Astrocyte of the spinal cord (primary cell): Measurements from ENCODE around the gene MAPK8IP3.
"Not testable (repeated sequence)": the region's sequence is repeated elsewhere in the genome, so short reads cannot be mapped to it uniquely, and the experiment has no call there.

Experiments
- DNase-seq: peaks from one replicate; pipeline ENCODE4 v3.0.0; 2011; ENCODE audit warnings: low read depth, low spot score
- H3K4me3 ChIP-seq: 2 replicates; pipeline ENCODE4 v1.5.1; 2011; ENCODE audit warnings: low read depth, mild to moderate bottlenecking, low read length, moderate library complexity
- in situ Hi-C: cut with HindIII; loops from 2 replicates; pipeline ENCODE4 v1.10.0; 2017; ENCODE audit warnings: low sequenced_read_pairs
- TF ChIP-seq, protein P1 (sequence below): IDR thresholded peaks from 2 replicates; pipeline ENCODE4 v1.5.1; 2012; ENCODE audit warnings: low read depth, mild to moderate bottlenecking, low read length, inconsistent platforms

MAPK8IP3 gene

DNA sequence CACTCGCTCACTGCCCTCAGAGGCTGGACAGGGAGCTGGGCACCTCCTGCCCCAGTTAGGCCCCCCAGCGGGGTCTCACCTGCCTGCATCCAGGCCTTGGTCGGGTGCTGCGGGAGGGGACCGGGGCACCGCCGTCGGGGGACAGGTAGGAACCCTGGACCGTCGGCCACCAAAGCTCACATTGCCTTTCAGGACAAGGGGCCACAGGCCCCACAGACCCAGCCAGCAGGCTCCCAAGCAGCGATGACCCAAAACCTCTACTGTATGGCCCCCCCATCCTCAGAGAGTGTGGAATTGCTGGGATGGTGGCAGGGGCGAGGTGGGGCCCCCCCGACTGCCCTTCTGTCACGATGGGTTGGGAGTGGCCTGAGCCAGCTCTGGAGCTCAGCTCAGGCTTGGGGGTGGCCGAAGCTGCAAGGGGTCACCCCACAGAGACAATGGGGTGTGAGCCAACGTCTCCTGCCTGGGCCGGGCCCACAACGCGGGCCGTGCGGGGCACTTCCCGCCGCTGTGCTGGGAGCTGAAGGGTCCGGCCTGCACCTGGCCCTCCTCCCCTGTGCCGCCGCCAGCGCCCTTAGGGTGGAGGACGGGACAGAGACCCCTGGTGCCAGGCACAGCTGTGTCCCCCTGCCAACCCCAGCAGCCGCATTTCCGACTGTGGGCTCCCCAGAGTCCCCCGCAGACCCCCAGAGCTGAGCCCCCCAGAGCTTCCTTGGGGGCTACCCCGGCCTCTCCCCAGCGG is 87.0 kb downstream of the MAPK8IP3 start:
- TF ChIP-seq, protein P1, sequence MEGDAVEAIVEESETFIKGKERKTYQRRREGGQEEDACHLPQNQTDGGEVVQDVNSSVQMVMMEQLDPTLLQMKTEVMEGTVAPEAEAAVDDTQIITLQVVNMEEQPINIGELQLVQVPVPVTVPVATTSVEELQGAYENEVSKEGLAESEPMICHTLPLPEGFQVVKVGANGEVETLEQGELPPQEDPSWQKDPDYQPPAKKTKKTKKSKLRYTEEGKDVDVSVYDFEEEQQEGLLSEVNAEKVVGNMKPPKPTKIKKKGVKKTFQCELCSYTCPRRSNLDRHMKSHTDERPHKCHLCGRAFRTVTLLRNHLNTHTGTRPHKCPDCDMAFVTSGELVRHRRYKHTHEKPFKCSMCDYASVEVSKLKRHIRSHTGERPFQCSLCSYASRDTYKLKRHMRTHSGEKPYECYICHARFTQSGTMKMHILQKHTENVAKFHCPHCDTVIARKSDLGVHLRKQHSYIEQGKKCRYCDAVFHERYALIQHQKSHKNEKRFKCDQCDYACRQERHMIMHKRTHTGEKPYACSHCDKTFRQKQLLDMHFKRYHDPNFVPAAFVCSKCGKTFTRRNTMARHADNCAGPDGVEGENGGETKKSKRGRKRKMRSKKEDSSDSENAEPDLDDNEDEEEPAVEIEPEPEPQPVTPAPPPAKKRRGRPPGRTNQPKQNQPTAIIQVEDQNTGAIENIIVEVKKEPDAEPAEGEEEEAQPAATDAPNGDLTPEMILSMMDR, result no peak
- in situ Hi-C loops, result no loop called here

DNA sequence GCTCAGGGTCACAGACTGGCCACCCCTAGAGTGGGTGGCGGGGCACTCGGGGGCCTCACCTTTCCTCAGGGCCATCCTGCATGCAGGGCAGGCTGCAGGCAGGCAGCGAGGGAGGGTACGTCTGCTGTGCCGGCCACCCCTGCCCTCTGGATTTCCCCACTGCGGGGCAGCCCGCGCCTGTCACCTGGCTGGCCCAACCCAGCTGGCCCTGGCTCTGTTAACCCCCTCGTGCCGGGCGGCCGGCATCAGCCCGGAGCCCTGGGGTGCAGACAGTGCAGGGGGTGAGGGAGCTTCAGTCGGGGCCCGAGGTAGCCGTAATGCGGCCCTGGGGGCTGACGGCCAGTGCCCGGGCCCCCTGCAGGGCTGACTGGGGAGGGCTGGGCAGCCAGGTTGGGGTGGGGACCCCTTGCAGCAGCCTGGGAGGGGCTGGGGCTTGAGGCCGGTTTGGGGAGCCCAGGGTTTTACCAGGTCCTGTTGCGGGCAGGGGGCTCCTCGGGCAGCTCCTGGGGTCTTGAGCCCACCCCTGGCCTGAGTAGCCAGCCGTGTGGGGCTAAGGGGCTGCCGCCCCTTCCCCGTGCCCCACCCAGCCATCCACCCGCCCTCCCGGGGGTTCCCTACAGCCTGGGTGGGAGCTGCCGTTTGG is 87.7 kb downstream of the MAPK8IP3 start, which contains the start of gene IGFALS:
Gene IGFALS (minus strand): TSS at position 128 of the 643 bp plus-strand sequence. CDS start 53 bp downstream, at position 75.
- no peak within 1 kb of the TSS for H3K4me3 ChIP-seq
- TF ChIP-seq, protein P1, result no peak
- DNase-seq, result no peak
- in situ Hi-C loops, result no loop called here

More for the DNA sequence above, 87.0 kb downstream of the MAPK8IP3 start:
- H3K4me3 ChIP-seq, result no peak overlapping the region
- no peak for DNase-seq

DNA sequence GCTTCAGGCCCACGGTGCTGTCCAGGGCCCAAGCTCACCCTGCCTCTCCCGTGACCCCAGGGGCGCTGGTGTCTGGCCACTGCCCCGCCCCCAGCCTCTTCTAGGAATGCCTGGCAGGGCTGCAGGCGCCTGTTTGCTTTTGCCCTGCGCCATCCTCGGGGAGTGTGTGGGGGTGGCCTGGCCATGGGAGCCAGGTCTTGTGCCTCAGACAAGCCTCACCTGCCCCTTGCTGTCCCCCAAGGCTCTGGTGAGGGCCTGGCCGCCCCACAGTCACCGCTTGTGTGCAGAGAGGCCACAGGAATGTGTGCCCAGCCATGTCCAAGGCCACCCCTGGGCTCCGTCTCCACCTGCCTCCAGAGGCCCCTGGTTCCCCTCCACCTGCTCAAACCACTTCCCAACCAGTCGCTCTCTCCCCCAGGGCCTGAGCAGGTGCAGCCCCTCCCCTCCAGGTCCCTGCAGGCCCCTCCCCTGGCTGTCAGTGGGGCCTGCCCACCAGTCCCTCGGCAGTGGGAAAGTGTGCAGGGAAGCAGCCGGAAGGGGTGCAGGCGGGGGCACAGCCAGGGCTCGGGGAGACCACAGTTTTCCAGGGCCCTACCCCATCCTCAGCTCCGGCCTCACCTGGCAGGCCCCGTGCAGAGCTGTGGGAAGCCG is 88.4 kb downstream of the MAPK8IP3 start:
- DNase-seq, result no peak
- H3K4me3 ChIP-seq, result no peak overlapping the region
- TF ChIP-seq, protein P1, result no peak
- in situ Hi-C loops, result no loop called here

DNA sequence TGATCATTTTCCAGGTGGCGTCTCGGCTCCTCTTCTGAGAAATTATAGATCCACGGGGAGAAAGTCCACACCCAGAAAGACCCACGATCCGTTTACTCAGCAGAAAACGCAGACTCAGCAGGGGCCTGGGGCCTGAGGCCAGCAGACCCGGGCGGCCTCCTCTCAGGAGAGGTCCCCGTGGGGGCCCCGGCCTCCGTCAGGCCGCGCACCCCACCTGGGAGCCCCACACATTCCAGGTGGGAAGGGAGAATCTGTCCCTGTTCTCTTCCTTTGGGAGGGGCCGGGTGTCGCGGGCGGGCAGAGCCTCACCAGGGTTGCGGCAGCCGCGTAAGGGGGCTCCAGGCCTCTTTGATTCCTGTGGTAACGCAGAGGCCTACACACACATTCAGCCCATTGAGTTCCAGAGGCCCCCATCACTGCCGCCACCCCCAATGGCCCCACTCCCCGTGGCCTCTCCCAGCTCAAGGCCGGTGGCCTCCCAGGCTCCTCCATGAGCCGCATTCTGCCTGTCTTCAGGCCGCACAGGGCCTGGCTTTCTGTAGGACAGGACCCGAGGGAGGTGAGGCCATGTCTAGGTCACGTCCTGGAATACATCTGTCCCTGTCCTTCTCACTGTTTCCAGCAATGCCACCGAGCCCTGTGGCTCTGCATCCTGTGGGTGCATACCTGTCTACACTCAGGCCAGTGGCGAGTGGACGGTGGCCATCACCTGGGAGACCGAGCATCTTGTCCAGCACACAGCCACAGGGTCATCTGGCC is 89.1 kb downstream of the MAPK8IP3 start:
- DNase-seq, result no peak
- in situ Hi-C loops, result no loop called here
- no peak overlapping the region for H3K4me3 ChIP-seq
- TF ChIP-seq, protein P1, result no peak

DNA sequence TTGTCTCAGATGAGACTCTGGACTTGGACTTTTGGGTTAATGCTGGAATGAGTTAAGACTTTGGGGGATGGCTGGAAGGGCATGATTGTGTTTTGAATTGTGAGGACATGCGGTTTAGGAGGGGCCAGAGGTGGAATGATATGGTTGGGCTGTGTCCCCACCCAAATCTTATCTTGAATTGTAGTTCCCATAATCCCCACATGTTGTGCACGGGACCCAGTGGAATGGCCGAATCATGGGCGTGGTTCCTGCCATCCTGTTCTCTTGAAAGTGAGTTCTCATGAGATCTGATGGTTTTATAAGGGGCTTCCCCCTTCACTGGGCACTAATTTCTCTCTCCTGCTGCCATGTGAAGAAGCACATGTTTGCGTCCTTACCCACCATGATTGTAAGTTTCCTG is 93.3 kb downstream of the MAPK8IP3 start:
- DNase-seq, H3K4me3 ChIP-seq, in situ Hi-C loops: not testable (repeated sequence)

DNA sequence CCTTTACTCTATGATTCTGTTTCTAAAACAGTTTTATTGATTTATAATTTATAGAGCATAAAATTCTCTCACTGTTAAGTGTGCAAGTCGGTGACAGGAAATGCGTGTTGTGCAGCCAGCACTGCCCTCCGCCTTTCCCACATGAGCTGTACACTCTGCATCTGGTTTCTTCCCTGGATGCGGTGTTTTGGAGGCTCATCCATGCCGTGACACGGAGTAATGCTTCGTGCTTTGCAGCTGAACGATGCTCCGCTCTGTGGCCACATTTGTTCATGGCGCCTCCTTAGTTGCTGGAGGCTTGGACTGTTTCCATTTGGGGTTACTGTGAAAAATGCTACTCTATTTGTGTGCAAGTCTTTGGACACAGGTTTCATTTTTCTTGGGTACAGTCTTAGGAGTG is 94.7 kb downstream of the MAPK8IP3 start:
- no peak overlapping the region for H3K4me3 ChIP-seq
- TF ChIP-seq, protein P1, result no peak
- in situ Hi-C loops, result no loop called here
- DNase-seq, result no peak
